GM23338 (cell line): Measurements from ENCODE around the gene GPR52. TPM values are rescaled to one million over a fixed set of nuclear protein-coding genes. Genes with fewer than 3 reads are reported as not detected.
A peak's percentile ranks its signal among the peaks of the same experiment; 100 is the strongest.

Experiments
- ATAC-seq: fragments of 200-7000 bp; cut with Tn5 transposase; 3 replicates; pipeline ENCODE4 v1.9.1; 2020
- DNase-seq: peaks from one replicate; pipeline ENCODE4 v3.0.0-alpha.2; 2015; ENCODE audit warnings: low spot score
- H2AFZ ChIP-seq: fragments of 200-600 bp; sonication (generic); 2 replicates; pipeline ENCODE4 v1.8.0; 2016; ENCODE audit warnings: antibody characterized with exemption, mild to moderate bottlenecking, moderate library complexity
- H3F3A ChIP-seq: fragments of 200-600 bp; sonication (generic); replicated peaks from 2 replicates; pipeline ENCODE4 v1.8.0; 2017; ENCODE audit warnings: antibody characterized with exemption, mixed run types, low read depth
- H3K27ac ChIP-seq: fragments of 200-600 bp; sonication (generic); 2 replicates; pipeline ENCODE4 v1.6.1; 2016; ENCODE audit warnings: low read depth
- H3K27me3 ChIP-seq: fragments of 200-600 bp; sonication (generic); 2 replicates; pipeline ENCODE4 v1.8.0; 2016; ENCODE audit warnings: mild to moderate bottlenecking, mixed run types, moderate library complexity; ENCODE audit not compliant: insufficient read depth
- H3K36me3 ChIP-seq: fragments of 200-600 bp; sonication (generic); 2 replicates; pipeline ENCODE4 v1.8.0; 2016; ENCODE audit warnings: mild to moderate bottlenecking; ENCODE audit not compliant: insufficient read depth
- H3K4me1 ChIP-seq: fragments of 200-600 bp; sonication (generic); 2 replicates; pipeline ENCODE4 v1.8.0; 2016; ENCODE audit warnings: mild to moderate bottlenecking, moderate library complexity; ENCODE audit not compliant: insufficient read depth
- H3K4me2 ChIP-seq: fragments of 200-600 bp; sonication (generic); 2 replicates; pipeline ENCODE4 v1.7.1; 2017; ENCODE audit warnings: mixed run types
- H3K4me3 ChIP-seq: fragments of 200-600 bp; sonication (generic); 2 replicates; pipeline ENCODE4 v1.6.1; 2016; ENCODE audit warnings: mixed run types
- H3K79me2 ChIP-seq: fragments of 200-600 bp; sonication (generic); replicated peaks from 2 replicates; pipeline ENCODE4 v1.8.0; 2017; ENCODE audit warnings: mild to moderate bottlenecking; ENCODE audit not compliant: insufficient read depth
- H3K9me2 ChIP-seq: fragments of 200-600 bp; sonication (generic); 2 replicates; pipeline ENCODE4 v1.8.0; 2017; ENCODE audit not compliant: insufficient read depth
- H4K20me1 ChIP-seq: fragments of 200-600 bp; sonication (generic); replicated peaks from 2 replicates; pipeline ENCODE4 v1.8.0; 2017; ENCODE audit warnings: mild to moderate bottlenecking; ENCODE audit not compliant: insufficient read depth
- H3K27ac Mint-ChIP-seq: 2 replicates; pipeline ENCODE4 v1.8.0; 2020; ENCODE audit warnings: inconsistent platforms, mild to moderate bottlenecking, moderate library complexity, mixed read lengths
- H3K27me3 Mint-ChIP-seq: 3 replicates; pipeline ENCODE4 v1.8.0; 2022; ENCODE audit warnings: low read depth, mild to moderate bottlenecking, moderate library complexity, mixed read lengths, inconsistent platforms; ENCODE audit not compliant: insufficient read depth, poor library complexity
- H3K36me3 Mint-ChIP-seq: 3 replicates; pipeline ENCODE4 v1.8.0; 2021; ENCODE audit warnings: low read depth, mild to moderate bottlenecking, inconsistent platforms, moderate library complexity, mixed read lengths
- H3K4me1 Mint-ChIP-seq: 3 replicates; pipeline ENCODE4 v1.8.0; 2020; ENCODE audit warnings: mild to moderate bottlenecking, inconsistent platforms, mixed read lengths
- H3K4me3 Mint-ChIP-seq: 3 replicates; pipeline ENCODE4 v1.8.0; 2021; ENCODE audit warnings: moderate library complexity, mild to moderate bottlenecking, inconsistent platforms, mixed read lengths
- H3K9me3 Mint-ChIP-seq: 3 replicates; pipeline ENCODE4 v1.8.0; 2020; ENCODE audit warnings: moderate library complexity, mild to moderate bottlenecking, inconsistent platforms, mixed read lengths
- CREB1 ChIP-seq: fragments of 250-450 bp; sonication (Bioruptor Pico); IDR thresholded peaks from 2 replicates; pipeline ENCODE4 v1.5.0; 2020; ENCODE audit warnings: low read depth, mild to moderate bottlenecking, moderate library complexity
- JUNB ChIP-seq: IDR thresholded peaks from one replicate; pipeline ENCODE4 v1.6.1; 2016; ENCODE audit warnings: antibody characterized with exemption; ENCODE audit not compliant: unreplicated experiment
- ZNF114 ChIP-seq: fragments of 250-450 bp; sonication (Bioruptor Pico); IDR thresholded peaks from 2 replicates; pipeline ENCODE4 v1.5.0; 2020; ENCODE audit warnings: mild to moderate bottlenecking, moderate library complexity
- ZNF331 ChIP-seq: fragments of 250-450 bp; sonication (Bioruptor Pico); IDR thresholded peaks from 2 replicates; pipeline ENCODE4 v1.5.0; 2020; ENCODE audit warnings: low read depth, mild to moderate bottlenecking, moderate library complexity
- polyA plus RNA-seq: library from polyadenylated mRNA; unstranded; fragments of >200 nt; fragmentation: Nextera tagmentation; extraction: Ambion mirVana; gene quantifications from 2 replicates; pipeline ENCODE4 v1.2.1, GENCODE V29; 2016
- total RNA-seq: library from RNA; depleted of rRNA; stranded (reverse); fragments of >200 nt; shearing (Covaris generic); gene quantifications from 2 replicates; pipeline ENCODE4 v1.2.3, GENCODE V29; 2014
- TF ChIP-seq, protein P1 (sequence below): IDR thresholded peaks from one replicate; pipeline ENCODE4 v1.6.1; 2018; ENCODE audit warnings: antibody characterized with exemption; ENCODE audit not compliant: unreplicated experiment
- TF ChIP-seq, protein P2 (sequence below): IDR thresholded peaks from 2 replicates; pipeline ENCODE4 v1.6.1; 2016; ENCODE audit warnings: antibody characterized with exemption

GPR52 gene
- total and polyA plus RNA-seq, 2 experiments from 2014 or later: 1.6 TPM; not detected in 1

DNA sequence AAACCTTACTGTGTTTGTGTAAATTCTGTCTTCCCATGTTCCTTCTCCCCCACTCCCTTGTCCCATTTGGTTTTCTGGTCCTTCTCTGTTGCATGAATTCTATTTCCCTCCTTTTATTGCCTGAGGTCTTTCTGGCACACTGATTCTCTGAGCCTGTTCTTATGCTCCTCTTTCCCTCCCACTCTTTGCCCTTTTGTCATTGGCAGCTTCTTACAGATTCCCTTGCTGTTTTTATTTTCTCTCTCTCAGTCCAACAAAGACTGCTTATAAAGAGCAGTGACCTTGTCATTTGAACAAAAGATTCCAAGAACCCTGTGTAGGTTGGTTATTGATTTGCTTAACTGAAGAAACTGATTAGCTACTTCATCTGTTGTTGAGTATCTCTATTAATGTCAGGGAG, 49.7 kb downstream of the GPR52 start:
- Histone ChIP-seq H3F3A (no peaks in the 10 kb centered on the region), H4K20me1 (no peaks in the 10 kb centered on the region), H3K27me3 (no peaks in the 10 kb centered on the region), H3K4me1 (no peaks in the 10 kb centered on the region), H3K9me2 (no peaks in the 10 kb centered on the region), H3K4me2 (no peak overlapping the region), H3K27ac (no peak overlapping the region), H2AFZ (no peak overlapping the region), H3K4me3 (no peak overlapping the region), H3K79me2 (no peaks in the 10 kb centered on the region), H3K36me3 (no peaks in the 10 kb centered on the region)
- Mint-ChIP-seq H3K4me1 (no peaks in the 10 kb centered on the region; the same call in 2 of the 3 replicates), H3K36me3 (no peaks in the 10 kb centered on the region), H3K4me3 (no peak overlapping the region), H3K9me3 (no peaks in the 10 kb centered on the region), H3K27me3 (no peaks in the 10 kb centered on the region), H3K27ac (no peak overlapping the region; the same call in 1 of the 2 replicates)
- ATAC-seq (peak; percentile 52), DNase-seq (peak; percentile 6)
- no peak for TF ChIP-seq CREB1 (CRISPR knock-in tag)
- TF ChIP-seq ZNF331 (CRISPR knock-in tag): no peak
- TF ChIP-seq, protein P1, sequence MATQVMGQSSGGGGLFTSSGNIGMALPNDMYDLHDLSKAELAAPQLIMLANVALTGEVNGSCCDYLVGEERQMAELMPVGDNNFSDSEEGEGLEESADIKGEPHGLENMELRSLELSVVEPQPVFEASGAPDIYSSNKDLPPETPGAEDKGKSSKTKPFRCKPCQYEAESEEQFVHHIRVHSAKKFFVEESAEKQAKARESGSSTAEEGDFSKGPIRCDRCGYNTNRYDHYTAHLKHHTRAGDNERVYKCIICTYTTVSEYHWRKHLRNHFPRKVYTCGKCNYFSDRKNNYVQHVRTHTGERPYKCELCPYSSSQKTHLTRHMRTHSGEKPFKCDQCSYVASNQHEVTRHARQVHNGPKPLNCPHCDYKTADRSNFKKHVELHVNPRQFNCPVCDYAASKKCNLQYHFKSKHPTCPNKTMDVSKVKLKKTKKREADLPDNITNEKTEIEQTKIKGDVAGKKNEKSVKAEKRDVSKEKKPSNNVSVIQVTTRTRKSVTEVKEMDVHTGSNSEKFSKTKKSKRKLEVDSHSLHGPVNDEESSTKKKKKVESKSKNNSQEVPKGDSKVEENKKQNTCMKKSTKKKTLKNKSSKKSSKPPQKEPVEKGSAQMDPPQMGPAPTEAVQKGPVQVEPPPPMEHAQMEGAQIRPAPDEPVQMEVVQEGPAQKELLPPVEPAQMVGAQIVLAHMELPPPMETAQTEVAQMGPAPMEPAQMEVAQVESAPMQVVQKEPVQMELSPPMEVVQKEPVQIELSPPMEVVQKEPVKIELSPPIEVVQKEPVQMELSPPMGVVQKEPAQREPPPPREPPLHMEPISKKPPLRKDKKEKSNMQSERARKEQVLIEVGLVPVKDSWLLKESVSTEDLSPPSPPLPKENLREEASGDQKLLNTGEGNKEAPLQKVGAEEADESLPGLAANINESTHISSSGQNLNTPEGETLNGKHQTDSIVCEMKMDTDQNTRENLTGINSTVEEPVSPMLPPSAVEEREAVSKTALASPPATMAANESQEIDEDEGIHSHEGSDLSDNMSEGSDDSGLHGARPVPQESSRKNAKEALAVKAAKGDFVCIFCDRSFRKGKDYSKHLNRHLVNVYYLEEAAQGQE: no peak
- TF ChIP-seq, protein P2, sequence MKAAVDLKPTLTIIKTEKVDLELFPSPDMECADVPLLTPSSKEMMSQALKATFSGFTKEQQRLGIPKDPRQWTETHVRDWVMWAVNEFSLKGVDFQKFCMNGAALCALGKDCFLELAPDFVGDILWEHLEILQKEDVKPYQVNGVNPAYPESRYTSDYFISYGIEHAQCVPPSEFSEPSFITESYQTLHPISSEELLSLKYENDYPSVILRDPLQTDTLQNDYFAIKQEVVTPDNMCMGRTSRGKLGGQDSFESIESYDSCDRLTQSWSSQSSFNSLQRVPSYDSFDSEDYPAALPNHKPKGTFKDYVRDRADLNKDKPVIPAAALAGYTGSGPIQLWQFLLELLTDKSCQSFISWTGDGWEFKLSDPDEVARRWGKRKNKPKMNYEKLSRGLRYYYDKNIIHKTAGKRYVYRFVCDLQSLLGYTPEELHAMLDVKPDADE: no peak
- no peak for TF ChIP-seq JUNB
- TF ChIP-seq ZNF114: no peak
